ENCODE measurements around the gene MSLN. TPM values are rescaled to one million over a fixed set of nuclear protein-coding genes. Genes with fewer than 3 reads are reported as not detected.

The MSLN gene
- total RNA-seq, 2 donors from 2014 or later: 1.3 TPM; not detected in 1

GRCh38 chr16:802914-803753, 42.6 kb downstream of the MSLN start:
- TF ChIP-seq, protein P1, sequence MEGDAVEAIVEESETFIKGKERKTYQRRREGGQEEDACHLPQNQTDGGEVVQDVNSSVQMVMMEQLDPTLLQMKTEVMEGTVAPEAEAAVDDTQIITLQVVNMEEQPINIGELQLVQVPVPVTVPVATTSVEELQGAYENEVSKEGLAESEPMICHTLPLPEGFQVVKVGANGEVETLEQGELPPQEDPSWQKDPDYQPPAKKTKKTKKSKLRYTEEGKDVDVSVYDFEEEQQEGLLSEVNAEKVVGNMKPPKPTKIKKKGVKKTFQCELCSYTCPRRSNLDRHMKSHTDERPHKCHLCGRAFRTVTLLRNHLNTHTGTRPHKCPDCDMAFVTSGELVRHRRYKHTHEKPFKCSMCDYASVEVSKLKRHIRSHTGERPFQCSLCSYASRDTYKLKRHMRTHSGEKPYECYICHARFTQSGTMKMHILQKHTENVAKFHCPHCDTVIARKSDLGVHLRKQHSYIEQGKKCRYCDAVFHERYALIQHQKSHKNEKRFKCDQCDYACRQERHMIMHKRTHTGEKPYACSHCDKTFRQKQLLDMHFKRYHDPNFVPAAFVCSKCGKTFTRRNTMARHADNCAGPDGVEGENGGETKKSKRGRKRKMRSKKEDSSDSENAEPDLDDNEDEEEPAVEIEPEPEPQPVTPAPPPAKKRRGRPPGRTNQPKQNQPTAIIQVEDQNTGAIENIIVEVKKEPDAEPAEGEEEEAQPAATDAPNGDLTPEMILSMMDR (IDR thresholded peaks at IDR 0.05): no peak
- Histone ChIP-seq H3K9me3 (no peaks in the 10 kb centered on the region), H3K36me3 (no peaks in the 10 kb centered on the region), H3K27ac (no peak overlapping the region), H3K4me3 (no peak overlapping the region), H3K27me3 (replicated peaks; ENCODE audit: insufficient read depth) (no peaks in the 10 kb centered on the region), H3K4me1 (ENCODE audit: control insufficient read depth in 1 of 2, low read depth in 2 of 2) (no peaks in the 10 kb centered on the region)
- ATAC-seq (ENCODE audit: insufficient number of reproducible peaks, low FRiP score, low read depth): no peak
- no peak for DNase-seq (ENCODE audit: low spot score)

GRCh38 chr16:803754-804080, 43.2 kb downstream of the MSLN start:
- ATAC-seq (ENCODE audit: insufficient number of reproducible peaks, low FRiP score, low read depth) (no peak), DNase-seq (ENCODE audit: low spot score) (no peak)
- TF ChIP-seq, protein P1 (IDR thresholded peaks at IDR 0.05): no peak
- Histone ChIP-seq H3K9me3 (no peaks in the 10 kb centered on the region), H3K27me3 (replicated peaks; ENCODE audit: insufficient read depth) (no peaks in the 10 kb centered on the region), H3K4me3 (no peak overlapping the region), H3K4me1 (ENCODE audit: control insufficient read depth in 1 of 2, low read depth in 2 of 2) (peaks cover 0 to 4% of the 10 kb centered on the region in 2 donors), H3K27ac (no peak overlapping the region), H3K36me3 (no peaks in the 10 kb centered on the region)

GRCh38 chr16:804193-805048, 43.9 kb downstream of the MSLN start:
- Histone ChIP-seq H3K27me3 (replicated peaks; ENCODE audit: insufficient read depth) (no peaks in the 10 kb centered on the region), H3K36me3 (no peaks in the 10 kb centered on the region), H3K9me3 (no peaks in the 10 kb centered on the region), H3K27ac (no peak overlapping the region), H3K4me1 (ENCODE audit: control insufficient read depth in 1 of 2, low read depth in 2 of 2) (peaks cover 0 to 4% of the 10 kb centered on the region in 2 donors), H3K4me3 (no peak overlapping the region)
- no peak for DNase-seq (ENCODE audit: low spot score)
- TF ChIP-seq, protein P1 (IDR thresholded peaks at IDR 0.05): no peak
- ATAC-seq (ENCODE audit: insufficient number of reproducible peaks, low FRiP score, low read depth): no peak

- Histone ChIP-seq H3K4me3 (no peak overlapping the region), H3K36me3 (no peaks in the 10 kb centered on the region), H3K4me1 (ENCODE audit: control insufficient read depth in 1 of 2, low read depth in 2 of 2) (peaks cover 0 to 4% of the 10 kb centered on the region in 2 donors), H3K9me3 (no peaks in the 10 kb centered on the region), H3K27ac (no peak overlapping the region), H3K27me3 (replicated peaks; ENCODE audit: insufficient read depth) (no peaks in the 10 kb centered on the region)
- ATAC-seq (ENCODE audit: insufficient number of reproducible peaks, low FRiP score, low read depth): no peak
- DNase-seq (ENCODE audit: low spot score): no peak
- TF ChIP-seq, protein P1 (IDR thresholded peaks at IDR 0.05): no peak
These were observed 44.9 kb downstream of the MSLN start for GRCh38 chr16:805474-805873.
